Fibroblast of upper back skin (primary cell): Measurements from ENCODE around the gene GCGR.

Source experiments
- DNase-seq: peaks from one replicate; pipeline ENCODE4 v3.0.0-alpha.2; 2013

Gene GCGR

GRCh38 chr17:81803728-81804558 is at the start of gene GCGR:
TSS of gene GCGR (plus strand) at chr17:81804150. CDS start at chr17:81809019, 4,869 bp downstream.
- no peak for DNase-seq

DNA sequence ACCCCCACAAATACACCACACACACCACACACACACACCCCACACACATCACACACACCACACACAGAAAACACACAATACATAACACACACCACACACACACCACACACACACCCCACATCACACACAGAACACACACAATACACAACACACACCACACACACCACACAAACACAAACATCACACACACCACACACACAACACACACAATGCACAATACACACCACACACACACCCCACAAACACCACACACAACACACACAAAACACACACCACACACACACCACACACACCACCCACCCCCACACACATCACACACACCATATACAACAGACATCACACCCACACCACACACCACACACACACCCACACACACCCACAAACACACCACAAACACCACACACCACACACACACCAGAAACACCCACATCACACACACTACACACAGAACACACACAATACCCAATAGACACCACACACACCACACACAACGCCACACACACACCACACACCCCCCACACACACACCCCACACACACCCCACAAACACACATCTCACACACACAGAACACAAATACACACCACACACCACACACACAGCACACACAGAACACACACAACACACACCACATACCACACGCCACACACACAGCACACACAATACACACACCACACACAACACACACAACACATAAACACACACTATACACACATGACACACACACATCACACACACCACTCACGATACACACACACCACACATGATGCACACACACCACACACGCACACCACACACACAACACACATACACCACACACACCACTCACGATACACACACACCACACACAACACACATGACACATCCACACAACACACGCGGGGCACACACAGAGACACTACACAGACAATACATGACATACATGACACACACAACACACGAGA is 11.0 kb upstream of the GCGR start:
- DNase-seq, result no peak

GRCh38 chr17:81794074-81794476 is 9.9 kb upstream of the GCGR start:
- no peak for DNase-seq

DNA sequence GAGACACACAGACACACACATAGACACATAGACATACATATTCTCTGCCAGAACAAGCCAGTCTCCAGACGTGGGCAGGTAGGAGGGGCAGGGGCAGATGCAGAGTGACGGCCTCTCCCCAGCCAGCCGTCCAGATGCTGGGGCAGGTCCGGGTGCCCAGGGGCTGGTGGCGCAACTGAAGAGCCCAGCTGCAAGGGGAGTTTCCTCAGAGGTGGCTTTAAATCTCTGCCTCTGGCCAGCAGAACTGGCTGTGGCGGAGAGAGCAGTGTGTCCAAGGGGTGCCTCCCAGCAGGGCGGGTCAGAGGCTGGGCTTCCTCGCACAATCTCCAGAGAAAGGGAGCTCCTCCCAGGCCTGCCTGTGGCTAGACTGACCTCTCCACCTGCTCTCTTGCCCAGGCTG is 9.4 kb upstream of the GCGR start:
- DNase-seq, result no peak

GRCh38 chr17:81801327-81801726 is 2.6 kb upstream of the GCGR start:
- DNase-seq, result no peak

DNA sequence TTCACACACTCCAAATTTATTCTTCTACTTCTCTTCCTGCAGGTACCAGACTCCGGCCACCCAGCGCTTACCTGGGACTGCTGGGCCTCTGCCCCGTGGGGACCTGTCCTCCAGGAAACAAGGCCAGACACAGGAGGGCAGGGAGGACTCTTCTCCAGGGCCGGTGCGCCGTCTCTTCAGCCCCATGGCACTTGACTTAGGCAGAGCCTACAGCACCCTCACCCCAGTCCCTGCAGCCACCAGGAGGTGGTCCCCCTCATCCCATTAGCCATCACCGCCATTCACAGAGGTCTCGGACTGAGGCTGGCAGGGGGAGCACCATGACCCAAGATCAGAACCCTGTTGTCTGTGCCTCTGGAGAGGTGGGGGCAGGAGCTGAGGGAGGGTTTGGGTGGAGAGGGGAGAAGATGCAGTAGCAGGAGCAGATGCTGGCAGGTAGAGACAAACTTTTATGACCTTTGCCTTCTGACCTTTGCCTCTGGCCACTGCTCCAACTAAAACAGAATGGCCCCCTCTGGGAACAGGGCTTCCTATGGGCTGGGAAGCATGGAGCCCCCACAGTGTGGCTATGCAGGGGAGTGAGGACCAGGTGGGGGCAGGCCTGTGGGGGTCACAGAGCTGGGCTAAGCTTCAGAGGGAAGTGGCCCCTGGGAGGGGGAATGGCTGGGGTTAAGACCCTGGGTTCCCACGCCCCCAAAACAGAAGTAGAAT is 1.7 kb upstream of the GCGR start:
- DNase-seq, result no peak

DNA sequence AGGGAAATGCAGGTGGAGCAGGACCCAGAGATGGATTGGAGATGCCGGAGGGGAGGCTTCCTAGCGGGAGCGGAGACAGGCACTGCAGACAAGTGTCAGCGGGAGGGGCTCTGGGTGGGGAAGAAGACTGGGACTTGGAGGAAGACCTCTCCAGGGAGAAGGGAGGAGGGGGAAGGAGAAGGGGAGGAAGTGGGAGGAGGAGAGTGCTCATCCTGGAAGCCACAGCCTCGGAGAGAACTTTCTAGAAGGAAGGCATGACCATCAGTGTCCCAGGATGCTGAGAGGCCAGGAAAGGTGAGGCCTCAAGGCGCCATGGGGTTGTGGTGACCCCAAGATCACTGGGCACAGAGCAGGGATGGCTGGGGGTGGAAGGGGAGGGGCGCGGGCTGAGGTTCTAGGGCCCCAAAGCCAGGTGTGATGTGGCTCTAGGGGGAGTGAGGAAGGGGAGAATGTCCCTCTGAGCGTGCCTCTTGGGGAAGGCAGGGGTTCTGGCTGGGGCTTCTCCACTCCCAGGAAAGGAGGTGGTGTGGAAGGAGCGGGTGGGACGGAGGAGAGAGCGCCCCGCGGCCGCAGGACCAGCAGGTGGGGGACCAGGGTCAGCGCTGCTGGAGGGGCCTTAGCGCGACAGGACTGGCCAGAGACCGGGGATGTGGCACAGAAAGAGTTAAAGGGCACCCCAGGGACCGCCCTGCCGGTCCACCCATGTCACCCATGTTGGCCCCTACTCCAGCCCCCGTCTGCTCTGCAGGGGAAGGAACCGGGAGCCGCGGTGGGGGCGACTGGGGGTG is 900 bp upstream of the GCGR start:
- no peak for DNase-seq

- DNase-seq, result no peak
Measured at GRCh38 chr17:81804559-81805399, 829 bp downstream of the GCGR start.

GRCh38 chr17:81805707-81806460 is 1.9 kb downstream of the GCGR start:
- no peak for DNase-seq

GRCh38 chr17:81806461-81807209 is 2.7 kb downstream of the GCGR start:
- DNase-seq, result no peak

- no peak for DNase-seq
Measured at GRCh38 chr17:81807210-81807719, 3.3 kb downstream of the GCGR start.

DNA sequence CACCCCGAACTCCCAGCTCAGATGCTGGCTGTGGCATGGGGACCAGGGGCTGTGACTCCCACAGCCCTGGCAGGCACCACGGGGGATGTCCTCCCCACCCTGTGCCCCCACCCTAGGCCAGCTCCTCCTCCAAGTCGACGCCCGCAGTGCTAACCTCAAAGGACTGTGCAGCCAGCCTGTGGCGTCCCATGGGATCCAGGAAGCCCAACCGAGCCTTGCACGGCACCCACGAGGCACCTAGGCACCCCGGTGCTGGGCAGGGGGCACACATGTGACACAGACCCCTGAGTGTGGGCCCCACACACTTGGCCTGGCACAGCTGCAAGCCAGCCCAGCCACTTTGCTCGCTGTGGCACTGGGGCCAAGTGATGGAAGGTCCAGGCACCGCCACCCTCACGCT is 3.9 kb downstream of the GCGR start:
- no peak for DNase-seq

GRCh38 chr17:81808778-81809555 is 5.0 kb downstream of the GCGR start:
- DNase-seq, result no peak

DNA sequence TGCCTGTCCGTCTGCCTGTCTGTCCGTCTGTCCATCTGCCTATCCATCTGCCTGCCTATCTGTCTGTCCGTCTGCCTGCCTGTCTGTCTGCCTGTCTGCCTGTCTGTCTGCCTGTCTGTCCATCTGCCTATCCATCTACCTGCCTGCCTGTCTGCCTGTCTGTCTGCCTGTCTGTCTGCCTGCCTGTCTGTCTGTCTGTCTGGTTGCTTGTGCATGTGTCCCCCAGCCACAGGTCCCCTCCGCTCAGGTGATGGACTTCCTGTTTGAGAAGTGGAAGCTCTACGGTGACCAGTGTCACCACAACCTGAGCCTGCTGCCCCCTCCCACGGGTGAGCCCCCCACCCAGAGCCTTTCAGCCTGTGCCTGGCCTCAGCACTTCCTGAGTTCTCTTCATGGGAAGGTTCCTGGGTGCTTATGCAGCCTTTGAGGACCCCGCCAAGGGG is 5.6 kb downstream of the GCGR start:
- DNase-seq, result no peak

GRCh38 chr17:81810476-81810875 is 6.5 kb downstream of the GCGR start:
- DNase-seq, result no peak

GRCh38 chr17:81810892-81811704 is 7.1 kb downstream of the GCGR start:
- DNase-seq, result no peak

DNA sequence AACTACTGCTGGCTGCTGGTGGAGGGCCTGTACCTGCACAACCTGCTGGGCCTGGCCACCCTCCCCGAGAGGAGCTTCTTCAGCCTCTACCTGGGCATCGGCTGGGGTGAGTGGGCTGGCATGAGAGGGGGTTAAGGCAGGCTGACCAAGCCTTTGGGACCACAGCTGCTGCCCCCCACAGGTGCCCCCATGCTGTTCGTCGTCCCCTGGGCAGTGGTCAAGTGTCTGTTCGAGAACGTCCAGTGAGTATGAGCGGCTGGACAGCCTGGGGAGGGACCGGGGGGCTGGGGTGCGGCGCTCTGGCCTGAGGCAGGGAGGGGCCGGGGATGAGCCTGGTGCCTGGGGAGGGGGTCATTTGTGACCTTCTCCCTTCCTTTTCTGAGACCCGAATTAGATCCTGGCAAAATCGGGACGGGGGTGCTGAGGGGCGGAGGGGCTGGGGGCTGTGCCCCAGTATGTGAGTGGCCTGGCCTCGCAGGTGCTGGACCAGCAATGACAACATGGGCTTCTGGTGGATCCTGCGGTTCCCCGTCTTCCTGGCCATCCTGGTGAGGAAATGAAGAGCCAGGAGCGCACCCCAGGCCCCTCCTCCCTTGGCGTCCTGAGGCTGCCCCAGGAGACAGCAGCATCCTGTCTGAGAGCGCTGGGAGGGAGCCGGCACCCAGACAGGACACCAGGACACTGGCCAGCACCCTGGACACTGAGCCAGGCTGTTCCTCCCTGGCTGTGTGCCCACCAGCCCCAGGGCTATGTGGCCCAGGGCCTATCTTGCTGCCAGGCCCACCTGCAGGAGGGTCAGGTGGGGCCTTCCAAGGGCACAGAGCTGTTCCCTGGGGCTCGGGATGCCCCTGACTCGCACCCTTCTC is 8.0 kb downstream of the GCGR start:
- no peak for DNase-seq
